Activated T-helper 9 cell treated with anti-CD3 and anti-CD28 coated beads, Interleukin-2, amount 50 U/mL, for 16 hours (primary cell): Measurements from ENCODE around the gene INTU.

ENCODE experiments used
- DNase-seq: peaks from one replicate; pipeline ENCODE4 v3.0.0-alpha.2; 2020; ENCODE audit warnings: low read depth

Gene INTU

DNA sequence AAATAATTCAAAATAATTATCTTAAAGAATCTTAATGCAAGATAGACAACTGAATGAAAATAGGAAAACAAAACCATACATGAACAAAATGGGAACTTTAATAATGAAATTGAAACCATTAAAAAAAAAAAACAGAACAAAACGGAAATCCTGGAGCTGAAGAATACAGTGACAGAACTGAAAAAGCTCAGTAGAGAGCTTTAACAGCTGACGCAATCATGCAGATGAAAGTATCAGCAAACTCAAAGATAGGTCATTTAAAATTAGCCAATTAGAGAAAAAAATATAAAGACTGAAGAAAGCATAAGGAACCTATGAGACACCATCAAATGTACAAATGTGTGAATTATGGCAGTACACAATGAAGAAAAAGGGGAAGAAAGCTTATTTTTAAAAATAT lies 116.2 kb downstream of the INTU start:
- DNase-seq = no peak

DNA sequence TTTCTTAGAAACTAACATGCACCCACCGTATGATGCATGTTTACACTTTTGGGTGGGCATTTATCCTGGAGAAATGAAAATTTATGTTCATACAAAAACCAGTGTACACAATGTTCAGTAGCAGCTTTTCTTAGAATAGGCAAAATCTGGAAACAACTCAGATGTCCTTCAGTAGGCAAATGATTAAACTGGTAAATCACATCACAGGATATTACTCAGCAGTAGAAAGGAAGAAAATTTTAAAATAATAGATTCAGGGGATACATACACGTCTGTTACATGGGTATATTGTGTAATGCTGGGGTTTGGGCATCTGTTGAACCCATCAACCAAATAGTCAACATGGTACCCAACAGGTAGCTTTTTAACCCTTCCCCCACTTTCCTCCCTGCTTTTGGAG lies 124.1 kb downstream of the INTU start:
- DNase-seq = no peak

DNA sequence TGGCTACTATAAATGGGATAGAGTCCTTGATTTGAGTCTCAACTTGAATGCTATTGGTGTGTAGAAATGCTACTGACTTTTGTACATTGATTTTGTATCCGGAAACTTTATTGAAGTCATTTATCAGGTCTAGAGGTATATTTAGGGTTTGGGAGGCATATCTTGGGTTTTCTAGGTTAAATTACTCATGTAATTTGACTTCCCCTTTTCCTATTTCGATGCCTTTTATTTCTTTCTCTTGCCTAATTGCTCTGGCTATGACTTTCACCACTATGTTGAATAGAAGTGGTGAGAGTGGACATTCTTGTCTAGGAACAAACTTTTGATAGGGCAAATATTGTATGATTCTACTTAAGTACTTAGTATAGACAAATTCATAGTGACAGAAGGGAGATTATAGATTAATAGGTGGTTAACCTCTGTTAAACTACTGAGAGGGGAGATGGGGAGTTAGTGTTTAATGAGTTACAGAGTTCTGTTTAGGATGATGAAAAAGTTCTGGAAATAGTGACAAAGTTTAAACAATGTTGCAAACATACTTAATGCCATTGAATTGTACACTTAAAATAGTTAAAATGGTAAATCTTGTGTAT lies 126.6 kb downstream of the INTU start:
- no peak for DNase-seq

DNA sequence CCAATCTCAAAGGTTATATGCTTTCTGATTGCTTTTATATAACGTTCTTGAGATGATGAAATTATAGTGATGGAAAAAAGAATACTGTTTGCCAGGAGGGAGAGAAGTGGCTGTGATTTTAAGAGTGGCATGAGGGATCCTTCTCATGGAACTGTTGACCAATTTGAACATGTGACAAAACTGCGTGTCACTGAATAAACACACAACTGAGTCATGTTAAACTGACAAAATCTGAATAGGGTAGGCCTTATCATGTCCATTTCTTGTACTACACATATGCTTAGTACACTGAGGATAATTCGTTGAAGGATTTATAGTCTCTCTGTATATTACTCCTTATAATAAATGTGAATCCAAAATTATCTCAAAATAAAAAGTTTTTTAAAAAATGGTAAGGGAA lies 127.1 kb downstream of the INTU start:
- DNase-seq = no peak

GRCh38 chr4:127771535-127772275 lies 138.9 kb downstream of the INTU start:
- DNase-seq = no peak

- no peak for DNase-seq
Observed at GRCh38 chr4:127772769-127773671, 140.3 kb downstream of the INTU start.

DNA sequence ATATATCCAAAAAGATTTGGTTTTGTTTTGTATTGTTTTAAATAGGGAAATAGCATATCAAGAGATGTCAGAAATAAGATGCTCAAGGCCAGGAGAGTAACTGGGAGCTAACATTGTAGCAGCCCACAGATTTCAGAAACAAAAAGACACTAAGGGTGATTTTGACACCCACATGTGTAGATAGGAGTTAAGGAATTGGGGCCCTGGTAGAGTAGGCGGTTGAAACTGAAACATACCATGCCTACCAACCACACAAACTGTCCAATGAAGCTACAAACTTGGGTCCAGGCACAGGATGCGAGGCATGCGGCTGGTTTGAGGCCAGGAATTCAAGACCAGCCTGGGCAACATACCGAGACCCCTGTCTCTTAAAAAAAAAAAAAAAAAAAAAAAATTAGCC lies 143.1 kb downstream of the INTU start:
- no peak for DNase-seq
